Calu3 (cell line): ENCODE data around the gene C12orf56. TPM values are rescaled to one million over a fixed set of nuclear protein-coding genes. Genes with fewer than 3 reads are reported as not detected.
A peak's percentile ranks its signal among the peaks of the same experiment; 100 is the strongest.

Experiments used
- BruUV-seq: library from RNA; stranded (reverse); fragments of 400-500 nt; replicated peaks from 2 replicates; lab custom pipeline; 2021; lab: Mats Ljungman, UMichigan
- CTCF ChIA-PET: fragments of 300-600 bp; sonication (Branson Sonifier 250); formaldehyde crosslinking; loops from one replicate; lab custom pipeline; 2022; ENCODE audit warnings: antibody characterized with exemption; lab: Charles Lee
- DNase-seq: peaks from one replicate; pipeline ENCODE4 v3.0.0; 2022
- H3K27ac Mint-ChIP-seq: one replicate; pipeline ENCODE4 v1.8.0; 2022; ENCODE audit warnings: mixed read lengths; ENCODE audit not compliant: unreplicated experiment
- H3K27me3 Mint-ChIP-seq: one replicate; pipeline ENCODE4 v1.8.0; 2022; ENCODE audit warnings: mixed read lengths; ENCODE audit not compliant: unreplicated experiment
- H3K36me3 Mint-ChIP-seq: one replicate; pipeline ENCODE4 v1.8.0; 2022; ENCODE audit warnings: mild to moderate bottlenecking, moderate library complexity, mixed read lengths; ENCODE audit not compliant: insufficient read depth, unreplicated experiment
- H3K4me1 Mint-ChIP-seq: one replicate; pipeline ENCODE4 v1.8.0; 2022; ENCODE audit warnings: mild to moderate bottlenecking, low read depth, mixed read lengths; ENCODE audit not compliant: unreplicated experiment
- H3K4me3 Mint-ChIP-seq: one replicate; pipeline ENCODE4 v1.8.0; 2022; ENCODE audit warnings: mild to moderate bottlenecking, low read depth, moderate library complexity, mixed read lengths; ENCODE audit not compliant: unreplicated experiment
- H3K9me3 Mint-ChIP-seq: one replicate; pipeline ENCODE4 v1.8.0; 2022; ENCODE audit warnings: low read depth, mixed read lengths; ENCODE audit not compliant: unreplicated experiment
- intact Hi-C: fragments of 100-400 bp; cut with micrococcal nuclease; formaldehyde crosslinking; loops from one replicate; pipeline ENCODE4 v1.10.0; 2022; ENCODE audit not compliant: unreplicated experiment
- total RNA-seq: library from RNA; stranded (reverse); gene quantifications from 2 replicates; pipeline ENCODE4 v1.2.3, GENCODE V29; 2022
- TF ChIP-seq, protein P1 (sequence below): fragments of 200-600 bp; IDR thresholded peaks from one replicate; pipeline ENCODE4 v1.8.0; 2022; ENCODE audit warnings: antibody characterized with exemption; ENCODE audit not compliant: unreplicated experiment

C12orf56 gene
- total RNA-seq, 1 experiment from 2014 or later, result 4.7 TPM

- TF ChIP-seq, protein P1, sequence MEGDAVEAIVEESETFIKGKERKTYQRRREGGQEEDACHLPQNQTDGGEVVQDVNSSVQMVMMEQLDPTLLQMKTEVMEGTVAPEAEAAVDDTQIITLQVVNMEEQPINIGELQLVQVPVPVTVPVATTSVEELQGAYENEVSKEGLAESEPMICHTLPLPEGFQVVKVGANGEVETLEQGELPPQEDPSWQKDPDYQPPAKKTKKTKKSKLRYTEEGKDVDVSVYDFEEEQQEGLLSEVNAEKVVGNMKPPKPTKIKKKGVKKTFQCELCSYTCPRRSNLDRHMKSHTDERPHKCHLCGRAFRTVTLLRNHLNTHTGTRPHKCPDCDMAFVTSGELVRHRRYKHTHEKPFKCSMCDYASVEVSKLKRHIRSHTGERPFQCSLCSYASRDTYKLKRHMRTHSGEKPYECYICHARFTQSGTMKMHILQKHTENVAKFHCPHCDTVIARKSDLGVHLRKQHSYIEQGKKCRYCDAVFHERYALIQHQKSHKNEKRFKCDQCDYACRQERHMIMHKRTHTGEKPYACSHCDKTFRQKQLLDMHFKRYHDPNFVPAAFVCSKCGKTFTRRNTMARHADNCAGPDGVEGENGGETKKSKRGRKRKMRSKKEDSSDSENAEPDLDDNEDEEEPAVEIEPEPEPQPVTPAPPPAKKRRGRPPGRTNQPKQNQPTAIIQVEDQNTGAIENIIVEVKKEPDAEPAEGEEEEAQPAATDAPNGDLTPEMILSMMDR, result no peak
- H3K36me3 Mint-ChIP-seq, result peaks cover 12% of the 10 kb centered on the region
- no peaks in the 10 kb centered on the region for H3K4me1 Mint-ChIP-seq
- H3K27ac Mint-ChIP-seq, result no peak overlapping the region
- intact Hi-C loops, result no loop called here
- H3K9me3 Mint-ChIP-seq, result no peaks in the 10 kb centered on the region
- no peak for DNase-seq
- BruUV-seq, result no TSS peak
- CTCF ChIA-PET, result no interaction called here
- no peak overlapping the region for H3K4me3 Mint-ChIP-seq
- H3K27me3 Mint-ChIP-seq, result no peaks in the 10 kb centered on the region
Observed at GRCh38 chr12:64400041-64400440, 9.5 kb upstream of the C12orf56 start.

- no peak for DNase-seq
- TF ChIP-seq, protein P1, result no peak
- H3K4me3 Mint-ChIP-seq, result no peak overlapping the region
- peaks cover 2% of the 10 kb centered on the region for H3K36me3 Mint-ChIP-seq
- no peak overlapping the region for H3K27ac Mint-ChIP-seq
- BruUV-seq, result no TSS peak
- no peaks in the 10 kb centered on the region for H3K27me3 Mint-ChIP-seq
- CTCF ChIA-PET, result no interaction called here
- no peaks in the 10 kb centered on the region for H3K4me1 Mint-ChIP-seq
- intact Hi-C loops, result no loop called here
- no peaks in the 10 kb centered on the region for H3K9me3 Mint-ChIP-seq
Observed at GRCh38 chr12:64395739-64396138, 5.2 kb upstream of the C12orf56 start.

- Mint-ChIP-seq H3K9me3 (no peaks in the 10 kb centered on the region), H3K4me1 (peaks cover 5% of the 10 kb centered on the region), H3K27ac (no peak overlapping the region), H3K4me3 (no peak overlapping the region), H3K27me3 (no peaks in the 10 kb centered on the region), H3K36me3 (peaks cover 5% of the 10 kb centered on the region)
- TF ChIP-seq, protein P1, result peak; percentile 24
- BruUV-seq, result no TSS peak
- CTCF ChIA-PET, result no interaction called here
- peak; percentile 45 for DNase-seq
- intact Hi-C loops, result loop anchor here (1.0 kb wide), 2 partner anchors 119 to 566 kb away; no protein-coding TSS in a partner anchor
Observed at GRCh38 chr12:64392221-64392620, 1.7 kb upstream of the C12orf56 start.

DNA sequence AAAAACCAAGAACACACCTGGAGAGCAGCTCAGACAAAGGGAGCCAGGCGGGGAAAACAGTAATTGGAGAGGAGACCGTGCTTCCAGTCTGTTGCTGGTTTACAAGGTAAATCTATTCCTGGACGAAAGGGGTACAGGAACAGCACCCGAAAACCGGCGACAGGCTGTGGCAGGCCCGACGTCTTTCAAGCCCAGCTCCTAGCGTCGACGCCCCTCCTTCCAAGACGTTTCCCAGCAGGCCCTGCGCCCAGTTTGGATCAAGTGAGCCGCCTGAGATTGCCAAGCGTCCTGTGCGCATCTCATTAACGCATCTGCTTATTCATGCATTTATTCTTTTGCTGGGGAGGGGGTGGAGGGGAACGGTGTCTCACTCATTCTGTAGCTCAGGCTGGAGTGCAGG lies 1.4 kb downstream of the C12orf56 start:
- CTCF ChIA-PET, result no interaction called here
- Mint-ChIP-seq H3K27ac (no peak overlapping the region), H3K36me3 (peaks cover 5% of the 10 kb centered on the region), H3K9me3 (no peaks in the 10 kb centered on the region), H3K27me3 (no peaks in the 10 kb centered on the region), H3K4me1 (peaks cover 30% of the 10 kb centered on the region), H3K4me3 (no peak overlapping the region)
- no peak for DNase-seq
- intact Hi-C loops, result loop anchor here (5.0 kb wide), 1 partner anchor 552 kb away; no protein-coding TSS in a partner anchor
- BruUV-seq, result no TSS peak
- TF ChIP-seq, protein P1, result no peak
